SIG-M5 treated with dmso at 0.1 percent for 504 hours (cell line): Measurements from ENCODE around the gene CFL1.
A peak's percentile ranks its signal among the peaks of the same experiment; 100 is the strongest.
"Not testable (repeated sequence)": the region's sequence is repeated elsewhere in the genome, so short reads cannot be mapped to it uniquely, and the experiment has no call there.

Experiments used
- DNase-seq: peaks from one replicate; lab custom pipeline; 2025; ENCODE audit not compliant: unreplicated experiment; lab: John Stamatoyannopoulos, UW

Gene CFL1

GRCh38 chr11:65859812-65860277 is 1.9 kb upstream of the CFL1 start:
- DNase-seq, result peak; percentile 76

GRCh38 chr11:65859095-65859811 is 1.3 kb upstream of the CFL1 start:
- DNase-seq, result peak; percentile 97

- DNase-seq, result peak; percentile 55
Observed at GRCh38 chr11:65858681-65859087, 704 bp upstream of the CFL1 start.

- DNase-seq, result no peak
Observed at GRCh38 chr11:65857500-65857852, 504 bp downstream of the CFL1 start.

GRCh38 chr11:65856689-65857499 is 1.1 kb downstream of the CFL1 start:
- peak; percentile 78 for DNase-seq

- no peak for DNase-seq
Observed at GRCh38 chr11:65855927-65856363, 2.0 kb downstream of the CFL1 start.

GRCh38 chr11:65854852-65855837 is 2.8 kb downstream of the CFL1 start:
- no peak for DNase-seq

- DNase-seq, result no peak
Observed at GRCh38 chr11:65854161-65854592, 3.8 kb downstream of the CFL1 start.

GRCh38 chr11:65853246-65853979 is 4.6 kb downstream of the CFL1 start:
- DNase-seq, result no peak

- DNase-seq, result no peak
Observed at GRCh38 chr11:65852508-65853245, 5.3 kb downstream of the CFL1 start.

- no peak for DNase-seq
Observed at GRCh38 chr11:65851811-65852507, 6.0 kb downstream of the CFL1 start.

- peak; percentile 19 for DNase-seq
Observed at GRCh38 chr11:65851083-65851579, 6.8 kb downstream of the CFL1 start.

GRCh38 chr11:65850217-65851082 is 7.5 kb downstream of the CFL1 start:
- DNase-seq, result no peak

GRCh38 chr11:65849771-65850216 is 8.2 kb downstream of the CFL1 start:
- DNase-seq, result no peak

- no peak for DNase-seq
Observed at GRCh38 chr11:65849366-65849765, 8.6 kb downstream of the CFL1 start.

- DNase-seq, result not testable (repeated sequence)
Observed at GRCh38 chr11:65848693-65849092, 9.3 kb downstream of the CFL1 start.

GRCh38 chr11:65847746-65848145 is 10.2 kb downstream of the CFL1 start:
- DNase-seq, result no peak
